Type B pancreatic cell (in vitro differentiated cells): ENCODE measurements around the gene NXT1. TPM values are rescaled to one million over a fixed set of nuclear protein-coding genes. Genes with fewer than 3 reads are reported as not detected.

Experiments used
- DNase-seq: peaks from one replicate; pipeline ENCODE4 v3.0.0; 2021; ENCODE audit warnings: mixed read lengths; ENCODE audit not compliant: unreplicated experiment; ENCODE audit errors: extremely low spot score
- H3K27ac Mint-ChIP-seq: 2 replicates; pipeline ENCODE4 v1.8.0; 2021; ENCODE audit warnings: mild to moderate bottlenecking, mixed read lengths
- H3K27me3 Mint-ChIP-seq: 2 replicates; pipeline ENCODE4 v1.8.0; 2021; ENCODE audit warnings: mixed read lengths
- H3K36me3 Mint-ChIP-seq: 2 replicates; pipeline ENCODE4 v1.8.0; 2021; ENCODE audit warnings: mixed read lengths
- H3K4me1 Mint-ChIP-seq: one replicate; pipeline ENCODE4 v1.8.0; 2021; ENCODE audit warnings: mixed read lengths; ENCODE audit not compliant: unreplicated experiment
- H3K4me3 Mint-ChIP-seq: 2 replicates; pipeline ENCODE4 v1.8.0; 2021; ENCODE audit warnings: mild to moderate bottlenecking, mixed read lengths
- H3K9me3 Mint-ChIP-seq: 2 replicates; pipeline ENCODE4 v1.8.0; 2021; ENCODE audit warnings: mixed read lengths
- CTCF ChIP-seq: fragments of 200-600 bp; sonication (generic); conservative IDR thresholded peaks from 2 replicates; pipeline ENCODE4 v1.5.0; 2021; ENCODE audit warnings: antibody characterized with exemption, mild to moderate bottlenecking
- total RNA-seq: library from RNA; stranded (reverse); gene quantifications from 2 replicates; pipeline ENCODE4 v1.2.1, GENCODE V29; 2021; ENCODE audit warnings: low replicate concordance

The NXT1 gene
- total RNA-seq, 1 donor from 2014 or later: 25.7 TPM

DNA sequence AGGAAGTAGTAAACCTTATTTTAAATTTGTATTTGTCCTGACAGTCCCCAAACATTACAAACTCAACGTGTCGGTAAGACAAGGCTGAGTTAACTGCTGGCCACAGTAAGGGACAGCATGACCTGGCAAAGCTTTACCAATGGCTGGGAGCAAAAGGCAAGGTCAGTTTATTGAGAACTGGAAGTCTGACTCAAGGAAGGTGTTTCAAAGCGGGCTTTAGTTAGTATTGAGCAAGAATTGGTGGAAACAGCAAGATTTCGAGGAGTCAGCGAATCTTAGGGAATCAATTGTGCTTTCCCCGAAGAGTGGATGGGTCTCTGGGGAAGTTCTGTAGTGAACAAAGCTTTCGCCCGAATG is 10.5 kb downstream of the NXT1 start:
- Mint-ChIP-seq H3K27ac (peak overlapping the region; percentile 96), H3K9me3 (no peaks in the 10 kb centered on the region), H3K4me1 (peaks cover 25% of the 10 kb centered on the region), H3K4me3 (peak overlapping the region; percentile 92), H3K27me3 (no peaks in the 10 kb centered on the region), H3K36me3 (peaks cover 13% of the 10 kb centered on the region)
- no peak for DNase-seq
- no peak for TF ChIP-seq CTCF

DNA sequence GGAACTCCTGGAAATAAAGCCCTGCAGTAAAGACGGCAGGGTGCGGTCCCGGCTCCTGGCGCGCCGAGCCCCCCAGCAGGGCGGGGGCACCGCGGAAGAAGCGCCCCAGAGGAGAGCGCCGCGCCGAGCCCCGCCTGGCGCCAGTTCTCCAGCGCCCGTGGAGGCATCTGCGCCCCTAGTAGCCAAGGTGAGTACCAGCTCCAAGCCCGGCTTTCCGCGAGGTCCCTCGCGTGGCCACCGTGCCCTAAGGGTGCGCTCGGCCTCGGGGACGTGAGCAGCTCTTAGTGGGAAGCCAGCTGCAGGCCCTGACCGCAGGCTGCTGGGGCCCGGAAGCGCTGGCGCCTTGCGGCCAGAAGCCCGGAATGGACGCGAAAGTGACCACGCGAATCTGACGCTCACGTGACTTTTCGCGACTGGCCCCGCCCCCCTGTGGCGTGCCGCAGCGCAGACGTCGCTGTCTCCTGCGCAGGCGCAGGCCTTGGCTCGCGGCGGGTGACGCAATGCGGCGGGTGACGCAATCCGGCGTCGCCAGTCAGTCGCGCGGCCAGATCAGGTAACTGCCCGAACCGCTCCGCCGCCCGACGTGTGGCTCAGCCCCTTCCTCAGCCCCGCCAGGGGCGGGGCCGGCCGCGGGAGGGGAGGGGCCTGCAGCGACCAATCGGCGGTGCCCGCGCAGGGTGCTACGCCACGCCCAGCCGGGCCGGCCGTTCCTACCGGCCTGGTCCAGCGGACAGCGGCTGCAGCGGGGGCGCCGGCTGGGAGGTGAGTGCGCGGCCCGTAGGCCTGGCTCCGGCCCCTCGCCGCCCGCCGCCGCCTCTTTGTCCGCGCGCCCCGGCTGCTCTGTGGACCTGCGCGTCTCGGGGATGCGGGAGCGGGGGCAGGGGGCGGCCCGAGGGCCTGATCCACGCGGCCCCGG is 11.1 kb downstream of the NXT1 start, which contains the start of gene GZF1:
Gene GZF1 (plus strand): TSS at position 707 of the 916 bp plus-strand sequence. CDS start 2,202 bp downstream, outside the sequence.
- H3K4me3 Mint-ChIP-seq: peak within 1 kb of the TSS; percentile 95
- H3K27ac Mint-ChIP-seq: peak within 1 kb of the TSS; percentile 96
- TF ChIP-seq CTCF: no peak
- H3K36me3 Mint-ChIP-seq: peaks cover 16% of the 10 kb centered on the region
- peak; percentile 100 for DNase-seq
- H3K4me1 Mint-ChIP-seq: peaks cover 30% of the 10 kb centered on the region
- no peaks in the 10 kb centered on the region for H3K27me3 Mint-ChIP-seq
- no peaks in the 10 kb centered on the region for H3K9me3 Mint-ChIP-seq

- peaks cover 35% of the 10 kb centered on the region for H3K4me1 Mint-ChIP-seq
- H3K27ac Mint-ChIP-seq: peak overlapping the region; percentile 22
- TF ChIP-seq CTCF: no peak
- H3K36me3 Mint-ChIP-seq: peaks cover 18% of the 10 kb centered on the region
- peak overlapping the region; percentile 95 for H3K4me3 Mint-ChIP-seq
- no peaks in the 10 kb centered on the region for H3K27me3 Mint-ChIP-seq
- no peaks in the 10 kb centered on the region for H3K9me3 Mint-ChIP-seq
- no peak for DNase-seq
Measured at GRCh38 chr20:23362392-23363256, 12.0 kb downstream of the NXT1 start.

DNA sequence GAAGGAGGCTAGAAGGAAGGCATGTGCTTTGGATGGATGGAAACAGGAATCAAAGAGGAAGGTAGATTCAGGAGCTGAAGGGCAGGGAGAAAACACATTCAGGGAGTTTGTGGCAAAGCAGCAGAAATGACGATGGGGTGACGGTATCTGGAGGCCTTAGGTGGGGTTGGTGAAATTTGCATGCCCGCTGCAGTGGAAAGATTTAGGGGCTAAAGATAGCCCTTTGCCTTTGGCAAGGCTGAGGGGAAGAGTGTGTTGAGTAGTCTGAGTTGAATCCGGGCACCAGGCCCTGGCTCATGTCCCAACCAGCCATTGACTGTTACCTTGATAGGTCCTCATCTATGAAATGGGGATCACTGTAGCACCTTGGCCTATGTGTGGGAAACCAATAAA is 12.7 kb downstream of the NXT1 start:
- Mint-ChIP-seq H3K9me3 (no peaks in the 10 kb centered on the region), H3K4me1 (peaks cover 41% of the 10 kb centered on the region)
- no peak for TF ChIP-seq CTCF

DNA sequence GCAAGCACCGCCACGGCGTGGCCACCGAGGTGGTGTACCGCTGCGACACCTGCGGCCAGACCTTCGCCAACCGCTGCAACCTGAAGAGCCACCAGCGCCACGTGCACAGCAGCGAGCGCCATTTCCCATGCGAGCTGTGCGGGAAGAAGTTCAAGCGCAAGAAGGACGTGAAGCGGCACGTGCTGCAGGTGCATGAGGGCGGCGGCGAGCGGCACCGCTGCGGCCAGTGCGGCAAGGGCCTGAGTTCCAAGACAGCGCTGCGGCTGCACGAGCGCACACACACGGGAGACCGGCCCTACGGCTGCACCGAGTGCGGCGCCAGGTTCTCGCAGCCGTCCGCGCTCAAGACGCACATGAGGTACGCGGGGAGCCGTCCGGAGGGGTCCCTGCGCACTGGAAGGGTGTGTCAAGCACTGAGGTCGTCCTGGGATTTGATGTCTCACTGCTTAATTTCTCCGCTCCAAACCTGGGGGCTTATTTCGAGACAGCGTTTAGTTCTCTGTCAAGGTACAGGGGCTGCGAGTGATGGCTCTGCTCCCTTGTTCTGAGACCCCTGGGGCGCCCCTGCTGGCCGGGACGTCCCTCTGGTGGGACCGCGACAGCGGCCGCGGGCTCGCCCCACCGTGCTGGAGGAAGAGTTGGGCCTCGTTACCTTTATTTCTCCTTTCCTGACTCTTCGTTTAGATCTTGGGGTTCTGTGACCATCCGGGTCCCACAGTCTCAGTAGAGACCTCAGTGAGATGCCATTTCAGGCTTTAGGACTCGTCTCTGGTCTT is 15.0 kb downstream of the NXT1 start:
- H3K4me3 Mint-ChIP-seq: peak overlapping the region; percentile 71
- no peak for TF ChIP-seq CTCF
- H3K27me3 Mint-ChIP-seq: no peaks in the 10 kb centered on the region
- peak overlapping the region; percentile 64 for H3K27ac Mint-ChIP-seq
- peaks cover 28% of the 10 kb centered on the region for H3K36me3 Mint-ChIP-seq
- no peaks in the 10 kb centered on the region for H3K9me3 Mint-ChIP-seq
- no peak for DNase-seq
- peaks cover 39% of the 10 kb centered on the region for H3K4me1 Mint-ChIP-seq

More for the DNA sequence above, 12.7 kb downstream of the NXT1 start:
- Mint-ChIP-seq H3K36me3 (peaks cover 18% of the 10 kb centered on the region), H3K4me3 (peak overlapping the region; percentile 95), H3K27me3 (no peaks in the 10 kb centered on the region), H3K27ac (peak overlapping the region; percentile 22)
- no peak for DNase-seq
